Panc1 (cell line): ENCODE results near the gene TMEM200C. TPM values are rescaled to one million over a fixed set of nuclear protein-coding genes. Genes with fewer than 3 reads are reported as not detected.
"Not testable (repeated sequence)": the region's sequence is repeated elsewhere in the genome, so short reads cannot be mapped to it uniquely, and the experiment has no call there.

Source experiments
- ATAC-seq: fragments of 200-7000 bp; cut with Tn5 transposase; 2 replicates; pipeline ENCODE4 v1.9.1; 2020; ENCODE audit warnings: mild to moderate bottlenecking, moderate library complexity
- BruUV-seq: library from RNA; stranded (reverse); fragments of 400-500 nt; replicated peaks from 2 replicates; lab custom pipeline; 2021; lab: Mats Ljungman, UMichigan
- CTCF ChIA-PET: fragments of 300-600 bp; sonication (Branson Sonifier 250); formaldehyde crosslinking; loops from one replicate; lab custom pipeline; 2022; ENCODE audit warnings: antibody characterized with exemption; lab: Charles Lee
- POLR2A ChIA-PET: fragments of 300-600 bp; sonication (Branson Sonifier 250); formaldehyde crosslinking; loops from one replicate; lab custom pipeline; 2022; ENCODE audit warnings: antibody characterized with exemption; lab: Charles Lee
- DNase-seq: peaks from one replicate; pipeline ENCODE4 v3.0.0-alpha.2; 2010; ENCODE audit warnings: low read depth, low spot score
- H3K27ac ChIP-seq: 2 replicates; pipeline ENCODE4 v1.5.1; 2011; ENCODE audit warnings: mild to moderate bottlenecking, low read length, inconsistent platforms
- H3K27me3 ChIP-seq: fragments of 200-500 bp; sonication (Bioruptor generic); 2 replicates; pipeline ENCODE4 v1.6.0; 2014; ENCODE audit warnings: low read length, inconsistent platforms; ENCODE audit not compliant: control insufficient read depth, insufficient read depth
- H3K36me3 ChIP-seq: fragments of 200-500 bp; sonication (Bioruptor generic); 2 replicates; pipeline ENCODE4 v1.5.1; 2014; ENCODE audit warnings: inconsistent platforms, mild to moderate bottlenecking, low read length, moderate library complexity; ENCODE audit not compliant: control insufficient read depth, insufficient read depth
- H3K4me1 ChIP-seq: 2 replicates; pipeline ENCODE4 v1.5.1; 2011; ENCODE audit warnings: inconsistent platforms, mild to moderate bottlenecking, low read length, moderate library complexity; ENCODE audit not compliant: control insufficient read depth, insufficient read depth
- H3K4me3 ChIP-seq, 2 experiments: 2 replicates each; pipeline ENCODE4 v1.5.1; 2011 to 2012; ENCODE audit warnings: low read depth in 2 of 2, low read length in 2 of 2, mild to moderate bottlenecking in 2 of 2, inconsistent platforms in 1 of 2, moderate library complexity in 1 of 2
- H3K9me3 ChIP-seq: fragments of 200-500 bp; sonication (Bioruptor generic); 2 replicates; pipeline ENCODE4 v1.5.1; 2014; ENCODE audit warnings: low read depth, mild to moderate bottlenecking, inconsistent platforms, low read length, moderate library complexity; ENCODE audit not compliant: control insufficient read depth, insufficient read depth
- POLR2AphosphoS5 ChIP-seq: IDR thresholded peaks from 2 replicates; pipeline ENCODE4 v1.6.1; 2012; ENCODE audit warnings: mild to moderate bottlenecking, low read depth, low read length, moderate library complexity
- SIN3A ChIP-seq: IDR thresholded peaks from 2 replicates; pipeline ENCODE4 v1.6.1; 2012; ENCODE audit warnings: low read depth, mild to moderate bottlenecking, low read length, moderate library complexity, borderline replicate concordance; ENCODE audit not compliant: insufficient read depth
- TCF7L2 ChIP-seq: IDR thresholded peaks from 2 replicates; pipeline ENCODE4 v1.6.1; 2011; ENCODE audit warnings: mild to moderate bottlenecking, low read depth, low read length, inconsistent platforms
- in situ Hi-C: cut with HindIII; loops from 2 replicates; pipeline ENCODE4 v1.10.0; 2016; ENCODE audit warnings: low sequenced_read_pairs, low pct_unique_long_range_greater_than_20kb
- intact Hi-C: fragments of 100-400 bp; cut with micrococcal nuclease; formaldehyde crosslinking; loops from one replicate; pipeline ENCODE4 v1.10.0; 2022; ENCODE audit not compliant: unreplicated experiment
- total RNA-seq: library from RNA; stranded (reverse); gene quantifications from one replicate; pipeline ENCODE4 v1.2.1, GENCODE V29; 2021; ENCODE audit not compliant: unreplicated experiment
- TF ChIP-seq, protein P1 (sequence below), 2 experiments: IDR thresholded peaks; 2 replicates each; pipeline ENCODE4 v1.6.1; 2011 to 2012; ENCODE audit warnings: low read depth in 2 of 2, control low read depth in 1 of 2, low read length in 1 of 2, mild to moderate bottlenecking in 1 of 2, moderate library complexity in 1 of 2; ENCODE audit not compliant: insufficient read depth in 1 of 2
- TF ChIP-seq, protein P2 (sequence below): fragments of 450-650 bp; IDR thresholded peaks from 2 replicates; pipeline ENCODE4 v1.5.1; 2017; ENCODE audit warnings: mild to moderate bottlenecking

The TMEM200C gene
- total RNA-seq, 1 experiment from 2014 or later: 0.10 TPM

GRCh38 chr18:5865521-5865920, 29.8 kb downstream of the TMEM200C start:
- DNase-seq (no peak), ATAC-seq (no peak)
- no peaks in the 10 kb centered on the region for H3K4me1 ChIP-seq
- 0 out of 2 replicates have a peak, but pooled peaks cover 3% of the 10 kb centered on the region for H3K9me3 ChIP-seq
- POLR2A ChIA-PET: no interaction called here
- in situ Hi-C loops (no loop called here), intact Hi-C loops (no loop called here)
- no peaks in the 10 kb centered on the region for H3K36me3 ChIP-seq
- no peak overlapping the region for H3K27ac ChIP-seq
- no peak overlapping the region for H3K4me3 ChIP-seq
- CTCF ChIA-PET: no interaction called here
- no TSS peak for BruUV-seq
- no peaks in the 10 kb centered on the region for H3K27me3 ChIP-seq
- TF ChIP-seq TCF7L2 (no peak), POLR2AphosphoS5 (no peak), SIN3A (no peak)
- TF ChIP-seq, protein P1, sequence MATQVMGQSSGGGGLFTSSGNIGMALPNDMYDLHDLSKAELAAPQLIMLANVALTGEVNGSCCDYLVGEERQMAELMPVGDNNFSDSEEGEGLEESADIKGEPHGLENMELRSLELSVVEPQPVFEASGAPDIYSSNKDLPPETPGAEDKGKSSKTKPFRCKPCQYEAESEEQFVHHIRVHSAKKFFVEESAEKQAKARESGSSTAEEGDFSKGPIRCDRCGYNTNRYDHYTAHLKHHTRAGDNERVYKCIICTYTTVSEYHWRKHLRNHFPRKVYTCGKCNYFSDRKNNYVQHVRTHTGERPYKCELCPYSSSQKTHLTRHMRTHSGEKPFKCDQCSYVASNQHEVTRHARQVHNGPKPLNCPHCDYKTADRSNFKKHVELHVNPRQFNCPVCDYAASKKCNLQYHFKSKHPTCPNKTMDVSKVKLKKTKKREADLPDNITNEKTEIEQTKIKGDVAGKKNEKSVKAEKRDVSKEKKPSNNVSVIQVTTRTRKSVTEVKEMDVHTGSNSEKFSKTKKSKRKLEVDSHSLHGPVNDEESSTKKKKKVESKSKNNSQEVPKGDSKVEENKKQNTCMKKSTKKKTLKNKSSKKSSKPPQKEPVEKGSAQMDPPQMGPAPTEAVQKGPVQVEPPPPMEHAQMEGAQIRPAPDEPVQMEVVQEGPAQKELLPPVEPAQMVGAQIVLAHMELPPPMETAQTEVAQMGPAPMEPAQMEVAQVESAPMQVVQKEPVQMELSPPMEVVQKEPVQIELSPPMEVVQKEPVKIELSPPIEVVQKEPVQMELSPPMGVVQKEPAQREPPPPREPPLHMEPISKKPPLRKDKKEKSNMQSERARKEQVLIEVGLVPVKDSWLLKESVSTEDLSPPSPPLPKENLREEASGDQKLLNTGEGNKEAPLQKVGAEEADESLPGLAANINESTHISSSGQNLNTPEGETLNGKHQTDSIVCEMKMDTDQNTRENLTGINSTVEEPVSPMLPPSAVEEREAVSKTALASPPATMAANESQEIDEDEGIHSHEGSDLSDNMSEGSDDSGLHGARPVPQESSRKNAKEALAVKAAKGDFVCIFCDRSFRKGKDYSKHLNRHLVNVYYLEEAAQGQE (IDR thresholded peaks at IDR 0.05; ENCODE audit: insufficient read depth in 1 of 2, low read depth in 2 of 2, low read length in 1 of 2): no peak
- TF ChIP-seq, protein P2, sequence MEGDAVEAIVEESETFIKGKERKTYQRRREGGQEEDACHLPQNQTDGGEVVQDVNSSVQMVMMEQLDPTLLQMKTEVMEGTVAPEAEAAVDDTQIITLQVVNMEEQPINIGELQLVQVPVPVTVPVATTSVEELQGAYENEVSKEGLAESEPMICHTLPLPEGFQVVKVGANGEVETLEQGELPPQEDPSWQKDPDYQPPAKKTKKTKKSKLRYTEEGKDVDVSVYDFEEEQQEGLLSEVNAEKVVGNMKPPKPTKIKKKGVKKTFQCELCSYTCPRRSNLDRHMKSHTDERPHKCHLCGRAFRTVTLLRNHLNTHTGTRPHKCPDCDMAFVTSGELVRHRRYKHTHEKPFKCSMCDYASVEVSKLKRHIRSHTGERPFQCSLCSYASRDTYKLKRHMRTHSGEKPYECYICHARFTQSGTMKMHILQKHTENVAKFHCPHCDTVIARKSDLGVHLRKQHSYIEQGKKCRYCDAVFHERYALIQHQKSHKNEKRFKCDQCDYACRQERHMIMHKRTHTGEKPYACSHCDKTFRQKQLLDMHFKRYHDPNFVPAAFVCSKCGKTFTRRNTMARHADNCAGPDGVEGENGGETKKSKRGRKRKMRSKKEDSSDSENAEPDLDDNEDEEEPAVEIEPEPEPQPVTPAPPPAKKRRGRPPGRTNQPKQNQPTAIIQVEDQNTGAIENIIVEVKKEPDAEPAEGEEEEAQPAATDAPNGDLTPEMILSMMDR: no peak

GRCh38 chr18:5862127-5862526, 33.2 kb downstream of the TMEM200C start:
- H3K4me1 ChIP-seq, H3K36me3 ChIP-seq, ATAC-seq, BruUV-seq, CTCF ChIA-PET, H3K4me3 ChIP-seq, H3K27ac ChIP-seq, H3K9me3 ChIP-seq, POLR2A ChIA-PET, DNase-seq, in situ Hi-C loops, H3K27me3 ChIP-seq, intact Hi-C loops: not testable (repeated sequence)

DNA sequence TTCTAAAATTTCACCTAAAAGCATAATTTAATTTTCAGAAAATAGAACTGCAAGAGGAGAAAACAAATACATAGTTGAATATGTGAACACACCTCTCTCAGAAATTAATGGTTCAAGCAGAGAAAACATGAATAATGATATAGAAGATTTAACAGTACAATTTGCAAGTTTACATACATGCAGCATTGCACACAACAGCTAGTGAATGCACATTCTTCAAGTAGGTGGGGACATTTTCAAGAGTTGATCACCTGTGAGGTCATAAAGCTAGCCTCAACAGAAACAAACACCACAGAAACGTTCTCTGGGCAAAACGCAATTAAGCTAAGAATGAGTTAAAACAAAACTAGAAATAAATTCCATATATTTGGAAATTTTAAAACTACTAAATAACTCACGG, 38.1 kb downstream of the TMEM200C start:
- ChIA-PET POLR2A (no interaction called here), CTCF (no interaction called here)
- TF ChIP-seq TCF7L2 (no peak), POLR2AphosphoS5 (no peak), SIN3A (no peak)
- TF ChIP-seq, protein P2: no peak
- TF ChIP-seq, protein P1 (IDR thresholded peaks at IDR 0.05; ENCODE audit: insufficient read depth in 1 of 2, low read depth in 2 of 2, low read length in 1 of 2): no peak
- no peaks in the 10 kb centered on the region for H3K4me1 ChIP-seq
- H3K4me3 ChIP-seq: no peak overlapping the region
- intact Hi-C loops: no loop called here
- no peak for ATAC-seq
- H3K9me3 ChIP-seq: 0 out of 2 replicates have a peak, but pooled peaks cover 3% of the 10 kb centered on the region
- no peak overlapping the region for H3K27ac ChIP-seq
- in situ Hi-C loops: no loop called here
- DNase-seq: no peak
- no peaks in the 10 kb centered on the region for H3K27me3 ChIP-seq
- no TSS peak for BruUV-seq
- no peaks in the 10 kb centered on the region for H3K36me3 ChIP-seq
